ENCODE data around the gene METRNL.
"Not testable (repeated sequence)": the region's sequence is repeated elsewhere in the genome, so short reads cannot be mapped to it uniquely, and the experiment has no call there.

METRNL gene

GRCh38 chr17:83132251-83133081 lies 53.1 kb downstream of the METRNL start:
- H3K36me3 Mint-ChIP-seq: no peaks in the 10 kb centered on the region
- H3K27ac Mint-ChIP-seq: no peak overlapping the region
- H3K27me3 Mint-ChIP-seq: no peaks in the 10 kb centered on the region
- H3K4me1 Mint-ChIP-seq (ENCODE audit: low read depth): no peaks in the 10 kb centered on the region
- H3K9me3 Mint-ChIP-seq (ENCODE audit: low read depth): no peaks in the 10 kb centered on the region
- H3K4me3 Mint-ChIP-seq: no peak overlapping the region

GRCh38 chr17:83133302-83134121 lies 54.1 kb downstream of the METRNL start:
- H3K4me1 Mint-ChIP-seq (ENCODE audit: low read depth): no peaks in the 10 kb centered on the region
- no peaks in the 10 kb centered on the region for H3K27me3 Mint-ChIP-seq
- H3K36me3 Mint-ChIP-seq: no peaks in the 10 kb centered on the region

GRCh38 chr17:83134456-83134855 lies 55.0 kb downstream of the METRNL start:
- not testable (repeated sequence) for H3K9me3 Mint-ChIP-seq (ENCODE audit: low read depth); H3K4me3 Mint-ChIP-seq; H3K27me3 Mint-ChIP-seq; H3K36me3 Mint-ChIP-seq; H3K27ac Mint-ChIP-seq; H3K4me1 Mint-ChIP-seq (ENCODE audit: low read depth)

More at GRCh38 chr17:83133302-83134121, 54.1 kb downstream of the METRNL start:
- no peaks in the 10 kb centered on the region for H3K9me3 Mint-ChIP-seq (ENCODE audit: low read depth)
- H3K4me3 Mint-ChIP-seq: no peak overlapping the region
- no peak overlapping the region for H3K27ac Mint-ChIP-seq

DNA sequence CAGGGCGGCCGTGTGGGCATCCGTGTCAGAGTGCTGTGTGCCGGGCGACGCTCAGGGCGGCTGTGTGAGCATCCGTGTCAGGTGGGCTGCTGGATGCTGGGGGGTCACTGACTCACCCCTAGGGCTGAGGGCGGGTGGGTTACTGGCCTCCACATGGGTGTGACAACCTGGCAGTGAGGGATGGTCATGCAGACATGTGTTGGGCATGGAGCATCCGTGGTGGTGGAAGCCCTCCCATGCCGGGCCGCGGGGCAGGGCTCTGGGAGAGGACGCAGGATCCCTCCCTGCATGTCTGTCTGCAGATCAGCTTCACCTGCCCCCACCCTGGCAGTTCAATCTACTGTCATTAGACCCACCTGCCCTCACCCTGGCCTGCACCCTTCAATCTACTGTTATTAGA lies 56.3 kb downstream of the METRNL start:
- Mint-ChIP-seq H3K36me3 (no peaks in the 10 kb centered on the region), H3K27ac (no peak overlapping the region), H3K4me1 (ENCODE audit: low read depth) (no peaks in the 10 kb centered on the region), H3K27me3 (no peaks in the 10 kb centered on the region), H3K9me3 (ENCODE audit: low read depth) (no peaks in the 10 kb centered on the region), H3K4me3 (no peak overlapping the region)

DNA sequence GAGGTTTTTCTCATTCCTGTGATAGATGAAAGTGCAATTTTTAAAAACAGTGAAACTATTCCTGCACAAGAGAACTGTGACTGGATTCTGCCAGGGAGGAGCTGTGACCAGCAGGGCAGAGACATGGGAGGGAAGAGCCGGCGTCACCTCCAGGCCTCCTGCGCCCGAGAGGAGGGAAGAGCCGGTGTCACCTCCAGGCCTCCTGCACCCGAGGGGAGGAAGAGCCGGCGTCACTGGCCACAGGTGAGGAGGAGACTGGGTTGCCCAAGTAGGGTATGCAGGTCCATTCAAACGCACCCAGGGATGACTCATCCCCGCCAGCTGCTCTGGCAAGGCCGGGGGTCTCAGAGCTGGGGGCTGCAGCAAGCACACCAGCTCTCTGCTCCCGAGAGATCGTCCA lies 56.7 kb downstream of the METRNL start:
- Mint-ChIP-seq H3K27me3 (no peaks in the 10 kb centered on the region), H3K27ac (peak overlapping the region; percentile 2), H3K9me3 (ENCODE audit: low read depth) (no peaks in the 10 kb centered on the region)

DNA sequence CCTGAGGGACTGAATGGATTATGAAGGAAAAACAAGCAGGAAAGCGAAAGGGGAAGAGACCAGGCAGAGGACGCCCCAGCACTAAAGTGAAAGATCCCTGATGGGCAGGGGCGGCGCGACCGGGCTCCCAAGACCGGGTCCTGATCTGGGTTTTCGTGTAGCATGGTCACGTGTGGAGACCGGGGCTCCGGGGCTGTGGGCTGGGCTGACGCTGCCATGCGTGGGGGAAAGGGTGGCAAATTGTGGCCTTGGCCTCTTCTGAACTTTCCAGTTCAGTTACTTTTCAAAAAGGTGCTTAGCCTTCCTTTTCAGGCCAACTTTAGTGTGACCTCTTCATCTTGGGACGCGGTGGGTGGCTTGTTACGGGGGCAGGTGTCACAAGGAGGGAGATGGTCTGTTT lies 57.5 kb downstream of the METRNL start:
- Mint-ChIP-seq H3K4me3 (no peak overlapping the region), H3K9me3 (ENCODE audit: low read depth) (peaks cover 4% of the 10 kb centered on the region), H3K27ac (no peak overlapping the region), H3K36me3 (no peaks in the 10 kb centered on the region), H3K4me1 (ENCODE audit: low read depth) (no peaks in the 10 kb centered on the region), H3K27me3 (no peaks in the 10 kb centered on the region)

More for the DNA sequence above, 56.7 kb downstream of the METRNL start:
- Mint-ChIP-seq H3K4me1 (ENCODE audit: low read depth) (no peaks in the 10 kb centered on the region), H3K36me3 (no peaks in the 10 kb centered on the region), H3K4me3 (no peak overlapping the region)

DNA sequence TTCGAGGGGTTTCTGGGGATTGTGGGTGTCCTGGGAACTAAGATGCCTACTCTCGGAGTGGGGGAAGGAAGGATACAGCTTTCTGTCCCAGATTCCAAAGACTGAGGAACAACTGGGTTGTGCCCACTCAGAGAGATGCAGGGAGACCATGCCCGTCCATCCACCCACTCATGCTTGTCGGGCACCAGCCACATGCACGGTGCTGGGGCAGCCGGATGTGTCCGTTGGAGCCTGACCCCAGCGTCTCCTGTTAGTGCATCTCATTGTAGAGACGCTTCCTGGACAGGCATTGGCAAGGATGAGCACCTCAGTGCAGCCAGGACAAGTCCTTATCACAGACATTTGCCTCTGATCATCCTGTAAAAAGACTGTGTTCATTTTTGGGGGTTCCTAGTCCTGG lies 58.1 kb downstream of the METRNL start:
- no peaks in the 10 kb centered on the region for H3K27me3 Mint-ChIP-seq
- H3K4me3 Mint-ChIP-seq: no peak overlapping the region
- peaks cover 8% of the 10 kb centered on the region for H3K9me3 Mint-ChIP-seq (ENCODE audit: low read depth)
- peaks cover 3% of the 10 kb centered on the region for H3K36me3 Mint-ChIP-seq
- H3K4me1 Mint-ChIP-seq (ENCODE audit: low read depth): no peaks in the 10 kb centered on the region
- no peak overlapping the region for H3K27ac Mint-ChIP-seq

- no peak overlapping the region for H3K27ac Mint-ChIP-seq
- H3K27me3 Mint-ChIP-seq: no peaks in the 10 kb centered on the region
- no peak overlapping the region for H3K4me3 Mint-ChIP-seq
- peaks cover 8% of the 10 kb centered on the region for H3K9me3 Mint-ChIP-seq (ENCODE audit: low read depth)
- no peaks in the 10 kb centered on the region for H3K4me1 Mint-ChIP-seq (ENCODE audit: low read depth)
- H3K36me3 Mint-ChIP-seq: peaks cover 3% of the 10 kb centered on the region
Observed at GRCh38 chr17:83138820-83139219, 59.4 kb downstream of the METRNL start.

DNA sequence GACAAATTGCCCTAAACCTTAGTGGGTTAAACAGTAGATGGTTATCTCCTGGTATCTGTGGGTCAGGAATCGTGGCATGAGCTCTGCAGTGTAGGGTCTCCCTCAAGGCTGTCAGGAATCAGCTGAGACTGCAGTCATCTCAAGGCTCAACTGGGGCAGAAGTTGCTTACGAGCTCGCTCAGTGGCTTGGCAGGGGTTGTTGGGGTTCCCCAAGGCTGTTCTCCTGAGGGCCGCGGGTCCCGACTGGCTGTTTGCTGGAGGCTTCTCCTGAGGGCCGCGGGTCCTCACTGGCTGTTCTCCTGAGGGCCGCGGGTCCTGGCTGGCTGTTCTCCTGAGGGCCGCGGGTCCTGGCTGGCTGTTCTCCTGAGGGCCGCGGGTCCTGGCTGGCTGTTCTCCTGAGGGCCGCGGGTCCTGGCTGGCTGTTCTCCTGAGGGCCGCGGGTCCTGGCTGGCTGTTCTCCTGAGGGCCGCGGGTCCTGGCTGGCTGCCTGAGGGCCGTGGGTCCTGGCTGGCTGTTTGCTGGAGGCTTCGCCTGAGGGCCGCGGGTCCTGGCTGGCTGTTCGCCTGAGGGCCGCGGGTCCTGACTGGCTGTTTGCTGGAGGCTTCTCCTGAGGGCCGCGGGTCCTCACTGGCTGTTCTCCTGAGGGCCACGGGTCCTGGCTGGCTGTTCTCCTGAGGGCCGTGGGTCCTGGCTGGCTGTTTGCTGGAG lies 60.3 kb downstream of the METRNL start:
- not testable (repeated sequence) for H3K27me3 Mint-ChIP-seq; H3K27ac Mint-ChIP-seq; H3K4me1 Mint-ChIP-seq (ENCODE audit: low read depth); H3K9me3 Mint-ChIP-seq (ENCODE audit: low read depth); H3K4me3 Mint-ChIP-seq; H3K36me3 Mint-ChIP-seq

DNA sequence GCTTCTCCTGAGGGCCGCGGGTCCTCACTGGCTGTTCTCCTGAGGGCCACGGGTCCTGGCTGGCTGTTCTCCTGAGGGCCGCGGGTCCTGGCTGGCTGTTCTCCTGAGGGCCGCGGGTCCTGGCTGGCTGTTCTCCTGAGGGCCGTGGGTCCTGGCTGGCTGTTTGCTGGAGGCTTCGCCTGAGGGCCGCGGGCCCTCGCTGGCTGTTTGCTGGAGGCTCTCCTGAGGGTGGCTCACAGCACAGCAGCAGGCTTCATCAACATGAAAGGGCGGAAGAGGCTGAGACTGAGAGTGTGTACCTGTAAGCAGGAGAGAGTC lies 60.8 kb downstream of the METRNL start:
- H3K4me1 Mint-ChIP-seq (ENCODE audit: low read depth); H3K4me3 Mint-ChIP-seq; H3K27ac Mint-ChIP-seq; H3K27me3 Mint-ChIP-seq; H3K36me3 Mint-ChIP-seq; H3K9me3 Mint-ChIP-seq (ENCODE audit: low read depth): not testable (repeated sequence)

- peaks cover 3% of the 10 kb centered on the region for H3K36me3 Mint-ChIP-seq
- no peaks in the 10 kb centered on the region for H3K4me1 Mint-ChIP-seq (ENCODE audit: low read depth)
- no peak overlapping the region for H3K27ac Mint-ChIP-seq
- H3K9me3 Mint-ChIP-seq (ENCODE audit: low read depth): peaks cover 8% of the 10 kb centered on the region
- H3K4me3 Mint-ChIP-seq: no peak overlapping the region
- no peaks in the 10 kb centered on the region for H3K27me3 Mint-ChIP-seq
Observed at GRCh38 chr17:83142619-83143018, 63.2 kb downstream of the METRNL start.

DNA sequence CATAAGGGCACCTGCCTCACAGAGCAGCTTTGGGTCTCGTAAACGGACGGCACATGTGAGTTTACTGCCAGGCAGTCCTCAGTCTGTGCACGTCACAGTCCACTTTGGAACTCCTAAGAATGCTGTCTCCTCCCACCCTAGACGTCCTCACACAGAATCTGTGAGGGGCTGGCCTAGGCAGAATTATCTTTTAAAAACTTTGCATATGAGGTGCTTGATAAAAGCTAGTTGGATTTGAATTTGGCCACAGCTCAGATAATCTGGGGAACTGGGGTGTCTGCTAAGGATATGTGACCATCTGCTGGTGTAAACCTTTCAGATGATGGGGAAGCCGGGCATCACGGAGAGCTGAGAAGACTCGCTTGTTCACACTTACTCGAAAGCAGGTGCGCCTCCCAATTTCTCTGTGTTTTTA lies 64.4 kb downstream of the METRNL start:
- Mint-ChIP-seq H3K9me3 (ENCODE audit: low read depth) (peaks cover 8% of the 10 kb centered on the region), H3K4me3 (no peak overlapping the region), H3K4me1 (ENCODE audit: low read depth) (no peaks in the 10 kb centered on the region), H3K27ac (no peak overlapping the region), H3K36me3 (peaks cover 3% of the 10 kb centered on the region), H3K27me3 (no peaks in the 10 kb centered on the region)

Data from activated naive CD8-positive, alpha-beta T cell (primary cell).